COLO668 (cell line): ENCODE measurements around the gene POLR1G.
"Not testable (repeated sequence)": the region's sequence is repeated elsewhere in the genome, so short reads cannot be mapped to it uniquely, and the experiment has no call there.

Experiments
- DNase-seq: peaks from one replicate; lab custom pipeline; 2025; ENCODE audit not compliant: unreplicated experiment; lab: John Stamatoyannopoulos, UW

POLR1G gene

GRCh38 chr19:45419895-45420294 lies 13.5 kb downstream of the POLR1G start:
- DNase-seq = no peak

- no peak for DNase-seq
Observed at GRCh38 chr19:45420356-45420755, 13.9 kb downstream of the POLR1G start.

GRCh38 chr19:45420871-45421270 lies 14.4 kb downstream of the POLR1G start:
- no peak for DNase-seq

GRCh38 chr19:45421947-45422498 lies 15.6 kb downstream of the POLR1G start:
- no peak for DNase-seq

- no peak for DNase-seq
Observed at GRCh38 chr19:45423033-45423588, 16.7 kb downstream of the POLR1G start.

- DNase-seq = peak; percentile 99
Observed at GRCh38 chr19:45423589-45424190, 17.2 kb downstream of the POLR1G start, which contains the start of gene ERCC1. ERCC1 (minus strand) TSS chr19:45423917; CDS start chr19:45423374, 543 bp downstream.

- peak; percentile 64 for DNase-seq
Observed at GRCh38 chr19:45424191-45425058, 18.0 kb downstream of the POLR1G start.

GRCh38 chr19:45428384-45429231 lies 22.2 kb downstream of the POLR1G start:
- no peak for DNase-seq

- DNase-seq = not testable (repeated sequence)
Observed at GRCh38 chr19:45429896-45430295, 23.5 kb downstream of the POLR1G start.

- DNase-seq = not testable (repeated sequence)
Observed at GRCh38 chr19:45431008-45431407, 24.6 kb downstream of the POLR1G start.

- not testable (repeated sequence) for DNase-seq
Observed at GRCh38 chr19:45432543-45432942, 26.1 kb downstream of the POLR1G start.

GRCh38 chr19:45437328-45437727 lies 30.9 kb downstream of the POLR1G start:
- no peak for DNase-seq

GRCh38 chr19:45439190-45439568 lies 32.7 kb downstream of the POLR1G start:
- no peak for DNase-seq

- DNase-seq = peak; percentile 85
Observed at GRCh38 chr19:45439569-45440258, 33.3 kb downstream of the POLR1G start.

GRCh38 chr19:45440259-45440638 lies 33.8 kb downstream of the POLR1G start:
- no peak for DNase-seq

- DNase-seq = no peak
Observed at GRCh38 chr19:45440873-45441654, 34.6 kb downstream of the POLR1G start.

- no peak for DNase-seq
Observed at GRCh38 chr19:45442408-45442777, 35.9 kb downstream of the POLR1G start.

- DNase-seq = peak; percentile 18
Observed at GRCh38 chr19:45442778-45443461, 36.5 kb downstream of the POLR1G start.
